SK-N-SH treated with all-trans-retinoic acid at 6 μM for 48 hours (cell line): Measurements from ENCODE around the gene CCDC146.
"Not testable (repeated sequence)": the region's sequence is repeated elsewhere in the genome, so short reads cannot be mapped to it uniquely, and the experiment has no call there.

ENCODE experiments used
- ARNTL ChIP-seq: fragments of 450-650 bp; formaldehyde crosslinking; IDR thresholded peaks from 2 replicates; pipeline ENCODE4 v1.5.0; 2020; ENCODE audit warnings: low read depth, mild to moderate bottlenecking, moderate library complexity, borderline replicate concordance
- BACH2 ChIP-seq: fragments of 250-450 bp; sonication (Bioruptor Pico); IDR thresholded peaks from 2 replicates; pipeline ENCODE4 v1.9.0; 2021; ENCODE audit warnings: mild to moderate bottlenecking, borderline replicate concordance
- GLIS3 ChIP-seq: fragments of 250-450 bp; sonication (Bioruptor Pico); IDR thresholded peaks from 2 replicates; pipeline ENCODE4 v1.5.0; 2020; ENCODE audit warnings: mild to moderate bottlenecking, moderate library complexity
- OSR1 ChIP-seq: fragments of 250-450 bp; sonication (Bioruptor Pico); IDR thresholded peaks from 2 replicates; pipeline ENCODE4 v1.8.0; 2022; ENCODE audit warnings: moderate library complexity, mild to moderate bottlenecking, inconsistent platforms
- RARB ChIP-seq: fragments of 250-450 bp; sonication (Bioruptor Pico); IDR thresholded peaks from 2 replicates; pipeline ENCODE4 v1.8.0; 2021; ENCODE audit warnings: mild to moderate bottlenecking, moderate library complexity
- TOX ChIP-seq: fragments of 250-450 bp; sonication (Bioruptor Pico); IDR thresholded peaks from 2 replicates; pipeline ENCODE4 v1.8.0; 2021; ENCODE audit warnings: mild to moderate bottlenecking, moderate library complexity, borderline replicate concordance
- ZC3H10 ChIP-seq: fragments of 250-450 bp; sonication (Bioruptor Pico); IDR thresholded peaks from 2 replicates; pipeline ENCODE4 v1.5.1; 2021; ENCODE audit warnings: mild to moderate bottlenecking, moderate library complexity
- ZFP3 ChIP-seq: fragments of 250-450 bp; sonication (Bioruptor Pico); IDR thresholded peaks from 2 replicates; pipeline ENCODE4 v1.5.0; 2020; ENCODE audit warnings: mild to moderate bottlenecking, moderate library complexity
- ZFP30 ChIP-seq: fragments of 450-650 bp; formaldehyde crosslinking; IDR thresholded peaks from 2 replicates; pipeline ENCODE4 v1.5.0; 2022; ENCODE audit warnings: mild to moderate bottlenecking, moderate library complexity
- ZNF565 ChIP-seq: fragments of 450-650 bp; formaldehyde crosslinking; conservative IDR thresholded peaks from 2 replicates; pipeline ENCODE4 v1.5.0; 2020; ENCODE audit warnings: low read depth, mild to moderate bottlenecking, moderate library complexity
- TF ChIP-seq, protein P1 (sequence below): fragments of 250-450 bp; sonication (Bioruptor Pico); IDR thresholded peaks from 2 replicates; pipeline ENCODE4 v1.8.0; 2021; ENCODE audit warnings: low read depth, mild to moderate bottlenecking, moderate library complexity, borderline replicate concordance
- TF ChIP-seq, protein P2 (sequence below): fragments of 250-450 bp; sonication (Bioruptor Pico); IDR thresholded peaks from 2 replicates; pipeline ENCODE4 v1.5.0; 2020; ENCODE audit warnings: mild to moderate bottlenecking, moderate library complexity
- TF ChIP-seq, protein P3 (sequence below): fragments of 250-450 bp; sonication (Bioruptor Pico); IDR thresholded peaks from 2 replicates; pipeline ENCODE4 v1.8.0; 2020; ENCODE audit warnings: mild to moderate bottlenecking, moderate library complexity, borderline replicate concordance

DNA sequence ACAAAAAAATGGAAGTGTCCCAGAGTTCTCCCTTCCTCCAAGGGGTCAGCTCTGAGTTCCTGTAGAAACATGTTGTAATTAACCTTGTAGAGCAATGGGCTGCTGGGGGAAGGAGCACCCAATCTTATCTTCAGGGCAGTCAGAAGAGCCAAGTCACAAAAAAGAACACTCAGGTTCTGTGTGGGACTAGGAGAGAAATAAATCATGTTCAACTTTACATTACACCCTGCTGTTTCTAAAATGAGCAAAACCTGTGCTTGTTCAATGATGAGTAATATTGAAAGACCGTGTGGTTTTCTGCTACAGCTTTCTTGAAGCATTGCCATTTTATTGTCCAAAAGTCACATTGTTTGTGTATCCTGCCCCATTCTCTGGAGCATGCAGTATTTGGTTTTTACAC lies 34.6 kb downstream of the CCDC146 start:
- not testable (repeated sequence) for TF ChIP-seq GLIS3, ZFP3, OSR1, BACH2, ZNF565, RARB, ARNTL, TOX, ZFP30, ZC3H10 (CRISPR knock-in tag)
- TF ChIP-seq, protein P1, sequence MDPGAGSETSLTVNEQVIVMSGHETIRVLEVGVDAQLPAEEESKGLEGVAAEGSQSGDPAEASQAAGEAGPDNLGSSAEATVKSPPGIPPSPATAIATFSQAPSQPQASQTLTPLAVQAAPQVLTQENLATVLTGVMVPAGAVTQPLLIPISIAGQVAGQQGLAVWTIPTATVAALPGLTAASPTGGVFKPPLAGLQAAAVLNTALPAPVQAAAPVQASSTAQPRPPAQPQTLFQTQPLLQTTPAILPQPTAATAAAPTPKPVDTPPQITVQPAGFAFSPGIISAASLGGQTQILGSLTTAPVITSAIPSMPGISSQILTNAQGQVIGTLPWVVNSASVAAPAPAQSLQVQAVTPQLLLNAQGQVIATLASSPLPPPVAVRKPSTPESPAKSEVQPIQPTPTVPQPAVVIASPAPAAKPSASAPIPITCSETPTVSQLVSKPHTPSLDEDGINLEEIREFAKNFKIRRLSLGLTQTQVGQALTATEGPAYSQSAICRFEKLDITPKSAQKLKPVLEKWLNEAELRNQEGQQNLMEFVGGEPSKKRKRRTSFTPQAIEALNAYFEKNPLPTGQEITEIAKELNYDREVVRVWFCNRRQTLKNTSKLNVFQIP (CRISPR knock-in tag): not testable (repeated sequence)
- TF ChIP-seq, protein P2, sequence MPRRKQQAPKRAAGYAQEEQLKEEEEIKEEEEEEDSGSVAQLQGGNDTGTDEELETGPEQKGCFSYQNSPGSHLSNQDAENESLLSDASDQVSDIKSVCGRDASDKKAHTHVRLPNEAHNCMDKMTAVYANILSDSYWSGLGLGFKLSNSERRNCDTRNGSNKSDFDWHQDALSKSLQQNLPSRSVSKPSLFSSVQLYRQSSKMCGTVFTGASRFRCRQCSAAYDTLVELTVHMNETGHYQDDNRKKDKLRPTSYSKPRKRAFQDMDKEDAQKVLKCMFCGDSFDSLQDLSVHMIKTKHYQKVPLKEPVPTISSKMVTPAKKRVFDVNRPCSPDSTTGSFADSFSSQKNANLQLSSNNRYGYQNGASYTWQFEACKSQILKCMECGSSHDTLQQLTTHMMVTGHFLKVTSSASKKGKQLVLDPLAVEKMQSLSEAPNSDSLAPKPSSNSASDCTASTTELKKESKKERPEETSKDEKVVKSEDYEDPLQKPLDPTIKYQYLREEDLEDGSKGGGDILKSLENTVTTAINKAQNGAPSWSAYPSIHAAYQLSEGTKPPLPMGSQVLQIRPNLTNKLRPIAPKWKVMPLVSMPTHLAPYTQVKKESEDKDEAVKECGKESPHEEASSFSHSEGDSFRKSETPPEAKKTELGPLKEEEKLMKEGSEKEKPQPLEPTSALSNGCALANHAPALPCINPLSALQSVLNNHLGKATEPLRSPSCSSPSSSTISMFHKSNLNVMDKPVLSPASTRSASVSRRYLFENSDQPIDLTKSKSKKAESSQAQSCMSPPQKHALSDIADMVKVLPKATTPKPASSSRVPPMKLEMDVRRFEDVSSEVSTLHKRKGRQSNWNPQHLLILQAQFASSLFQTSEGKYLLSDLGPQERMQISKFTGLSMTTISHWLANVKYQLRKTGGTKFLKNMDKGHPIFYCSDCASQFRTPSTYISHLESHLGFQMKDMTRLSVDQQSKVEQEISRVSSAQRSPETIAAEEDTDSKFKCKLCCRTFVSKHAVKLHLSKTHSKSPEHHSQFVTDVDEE (CRISPR knock-in tag): not testable (repeated sequence)
- TF ChIP-seq, protein P3, sequence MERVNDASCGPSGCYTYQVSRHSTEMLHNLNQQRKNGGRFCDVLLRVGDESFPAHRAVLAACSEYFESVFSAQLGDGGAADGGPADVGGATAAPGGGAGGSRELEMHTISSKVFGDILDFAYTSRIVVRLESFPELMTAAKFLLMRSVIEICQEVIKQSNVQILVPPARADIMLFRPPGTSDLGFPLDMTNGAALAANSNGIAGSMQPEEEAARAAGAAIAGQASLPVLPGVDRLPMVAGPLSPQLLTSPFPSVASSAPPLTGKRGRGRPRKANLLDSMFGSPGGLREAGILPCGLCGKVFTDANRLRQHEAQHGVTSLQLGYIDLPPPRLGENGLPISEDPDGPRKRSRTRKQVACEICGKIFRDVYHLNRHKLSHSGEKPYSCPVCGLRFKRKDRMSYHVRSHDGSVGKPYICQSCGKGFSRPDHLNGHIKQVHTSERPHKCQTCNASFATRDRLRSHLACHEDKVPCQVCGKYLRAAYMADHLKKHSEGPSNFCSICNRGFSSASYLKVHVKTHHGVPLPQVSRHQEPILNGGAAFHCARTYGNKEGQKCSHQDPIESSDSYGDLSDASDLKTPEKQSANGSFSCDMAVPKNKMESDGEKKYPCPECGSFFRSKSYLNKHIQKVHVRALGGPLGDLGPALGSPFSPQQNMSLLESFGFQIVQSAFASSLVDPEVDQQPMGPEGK: not testable (repeated sequence)
